Heart right ventricle (tissue), 16 donors: Measurements from ENCODE around the gene PDE7B. TPM values are rescaled to one million over a fixed set of nuclear protein-coding genes. Genes with fewer than 3 reads are reported as not detected.

Experiments
- ATAC-seq, 8 donors: fragments of 200-7000 bp; cut with Tn5 transposase; one replicate each; pipeline ENCODE4 v1.9.1; 2020; ENCODE audit warnings: mild to moderate bottlenecking in 8 of 8, moderate library complexity in 8 of 8, moderate number of reproducible peaks in 1 of 8
- DNase-seq, 2 donors: peaks; one replicate each; pipeline ENCODE4 v3.0.0-alpha.2; 2020
- H3K27ac ChIP-seq, 10 donors: fragments of 200-600 bp; sonication (generic) in 2 of 10; one replicate each; pipeline versions ENCODE4 v1.5.0 to v1.8.0; 2020 to 2022; ENCODE audit warnings: mild to moderate bottlenecking in 3 of 10
- H3K27me3 ChIP-seq, 7 donors: fragments of 200-600 bp; one replicate each; pipeline ENCODE4 v1.8.0; 2021 to 2022; ENCODE audit warnings: mild to moderate bottlenecking in 2 of 7
- H3K36me3 ChIP-seq, 9 donors: fragments of 200-600 bp; sonication (generic) in 1 of 9; one replicate each; pipeline versions ENCODE4 v1.5.0 to v1.8.0; 2020 to 2022; ENCODE audit warnings: mild to moderate bottlenecking in 2 of 9
- H3K4me1 ChIP-seq, 9 donors: fragments of 200-600 bp; sonication (generic) in 1 of 9; one replicate each; pipeline versions ENCODE4 v1.5.0 to v1.8.0; 2020 to 2022; ENCODE audit warnings: mild to moderate bottlenecking in 4 of 9
- H3K4me3 ChIP-seq, 10 donors: fragments of 200-600 bp; sonication (generic) in 2 of 10; one replicate each; pipeline versions ENCODE4 v1.5.0 to v1.8.0; 2020 to 2022; ENCODE audit warnings: mild to moderate bottlenecking in 7 of 10, moderate library complexity in 2 of 10
- H3K9me3 ChIP-seq, 11 donors: fragments of 200-600 bp in 10 of 11; sonication (generic) in 2 of 11; one replicate each; pipeline versions ENCODE4 v1.5.0 to v1.8.0; 2013 to 2022; ENCODE audit warnings: mild to moderate bottlenecking in 2 of 11, control low read depth in 1 of 11, moderate library complexity in 1 of 11
- WGBS, 2 donors: extraction: QIAGEN DNeasy Blood & Tissue Kit; methylation state at CpG; one replicate each; pipeline ENCODE4 v1.1.7; 2013; ENCODE audit warnings: inconsistent platforms in 1 of 2; 5-methylcytosine and 5-hydroxymethylcytosine counted together
- intact Hi-C, 10 donors: fragments of 100-400 bp; cut with DNase I; formaldehyde crosslinking; loops; one replicate each; pipeline versions ENCODE4 v1.11.1 to v1.14.2; 2022
- polyA plus RNA-seq, 2 donors: library from polyadenylated mRNA; stranded (reverse); fragments of 200-250 nt; gene quantifications; one replicate each; pipeline ENCODE4 v1.2.3, GENCODE V29; 2013
- total RNA-seq, 10 donors: library from RNA; stranded (reverse); fragmentation: NEBNext Ultra II Directional in 3 of 10; extraction: Animal tissue kit (Norgen Biotek cat#: 25700) in 3 of 10; gene quantifications; one replicate each; pipeline versions ENCODE4 v1.2.1 to v1.2.4, GENCODE V29; 2021 to 2023
- TF ChIP-seq, protein P1 (sequence below), 9 donors: fragments of 200-600 bp; sonication (generic) in 2 of 9; IDR thresholded peaks; one replicate each; pipeline versions ENCODE4 v1.5.0 to v1.8.0; 2021 to 2022; ENCODE audit warnings: antibody characterized with exemption in 9 of 9, mild to moderate bottlenecking in 5 of 9, moderate library complexity in 1 of 9
- donor health status: Arrhythmogenic right ventricular cardiomyopathy.
- donor health status: ischemic (EF 13 %, LVEDD 7.1; RV severe dilation, severe dysfunction).
- donor health status: healthy with polysubstance abuse.
- donor health status: DM: no; HTN: yes; CAD: no.
- donor health status: DM: no; HTN: no; CAD: no.
- donor health status: ischemic (EF 25% LVEDD 6.9; RV normal size, moderate dysfunction).
- donor health status: ischemic (EF 25% LVEDD 5.7; RV mildly dilated, moderate dysfunction).
- donor health status: healthy.
- donor health status: DM: yes; HTN: yes; CAD: no.
- donor health status: Ischemic cardiomyopathy.
- donor health status: ischemic (EF 35%, LVEDD 5.7; RV mildly dilated, moderate dysfunction).
- donor health status: nonischemic (EF 11% LVEDD 7.7; RV severe dilation, severe dysfunction).
- donor health status: DM: yes; HTN: yes; CAD: no.
- donor health status: PGD.
- donor health status: ischemic (EF 29% LVEDD 5.4; RV normal size, mild dysfunction).
- donor health status: nonischemic (EF 23%, LVEDD 6.1; RV moderate dilation, normal function).

Gene PDE7B
- total and polyA plus RNA-seq, 12 donors = 3.7 to 19.6 (median 10.8) TPM

DNA sequence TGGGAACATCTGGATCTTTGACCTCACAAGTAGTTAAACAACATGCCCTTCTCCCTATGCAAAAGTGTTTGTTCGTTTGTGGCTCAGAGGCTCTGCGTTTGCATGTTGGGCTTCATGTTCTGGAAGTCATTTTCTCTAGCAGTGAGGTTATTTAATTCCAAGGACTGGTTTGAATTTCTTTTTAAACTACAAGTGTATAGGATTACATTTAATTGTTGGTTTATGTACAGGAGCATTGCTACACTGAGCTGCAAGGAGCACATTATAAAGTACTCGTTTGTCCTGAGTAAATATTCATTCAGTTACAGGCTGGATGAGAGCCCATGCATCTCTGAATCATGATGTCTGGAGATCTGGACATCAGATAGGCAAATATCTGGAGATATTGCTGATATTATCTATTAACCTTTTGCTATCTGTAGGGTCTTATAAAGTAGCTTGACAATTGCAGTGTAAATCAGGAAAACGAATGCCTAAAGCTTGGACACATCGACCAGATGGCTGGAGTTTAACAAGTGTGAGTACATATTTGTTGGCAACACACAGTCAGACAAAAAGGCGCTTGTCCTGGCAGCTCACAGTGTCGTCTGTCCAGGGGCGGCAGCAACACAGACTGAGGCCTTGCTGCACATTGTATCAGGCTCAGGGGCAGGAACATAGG is 84.6 kb downstream of the PDE7B start:
- 70 to 72% methylated on average over 8 of the region's 8 CpGs for WGBS, 2 donors
- ATAC-seq (peak in 3 of 8 donors; percentile 43 to 56 (median 56)), DNase-seq (no peak)
- Histone ChIP-seq H3K9me3 (peaks cover 0 to 2% (median 0%) of the 10 kb centered on the region in 11 donors), H3K4me3 (no peak overlapping the region), H3K36me3 (no peaks in the 10 kb centered on the region), H3K27ac (peak overlapping the region in 4 of 10 donors; percentile 1 to 70 (median 37)), H3K4me1 (peaks cover 0 to 15% (median 3%) of the 10 kb centered on the region in 9 donors), H3K27me3 (no peaks in the 10 kb centered on the region)
- TF ChIP-seq, protein P1, sequence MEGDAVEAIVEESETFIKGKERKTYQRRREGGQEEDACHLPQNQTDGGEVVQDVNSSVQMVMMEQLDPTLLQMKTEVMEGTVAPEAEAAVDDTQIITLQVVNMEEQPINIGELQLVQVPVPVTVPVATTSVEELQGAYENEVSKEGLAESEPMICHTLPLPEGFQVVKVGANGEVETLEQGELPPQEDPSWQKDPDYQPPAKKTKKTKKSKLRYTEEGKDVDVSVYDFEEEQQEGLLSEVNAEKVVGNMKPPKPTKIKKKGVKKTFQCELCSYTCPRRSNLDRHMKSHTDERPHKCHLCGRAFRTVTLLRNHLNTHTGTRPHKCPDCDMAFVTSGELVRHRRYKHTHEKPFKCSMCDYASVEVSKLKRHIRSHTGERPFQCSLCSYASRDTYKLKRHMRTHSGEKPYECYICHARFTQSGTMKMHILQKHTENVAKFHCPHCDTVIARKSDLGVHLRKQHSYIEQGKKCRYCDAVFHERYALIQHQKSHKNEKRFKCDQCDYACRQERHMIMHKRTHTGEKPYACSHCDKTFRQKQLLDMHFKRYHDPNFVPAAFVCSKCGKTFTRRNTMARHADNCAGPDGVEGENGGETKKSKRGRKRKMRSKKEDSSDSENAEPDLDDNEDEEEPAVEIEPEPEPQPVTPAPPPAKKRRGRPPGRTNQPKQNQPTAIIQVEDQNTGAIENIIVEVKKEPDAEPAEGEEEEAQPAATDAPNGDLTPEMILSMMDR (IDR thresholded peaks at IDR 0.05) = no peak
- intact Hi-C loops = loop anchor here in 2 of 10 donors (10.0 kb wide), 1 partner anchor 401 kb away; no protein-coding TSS in a partner anchor

DNA sequence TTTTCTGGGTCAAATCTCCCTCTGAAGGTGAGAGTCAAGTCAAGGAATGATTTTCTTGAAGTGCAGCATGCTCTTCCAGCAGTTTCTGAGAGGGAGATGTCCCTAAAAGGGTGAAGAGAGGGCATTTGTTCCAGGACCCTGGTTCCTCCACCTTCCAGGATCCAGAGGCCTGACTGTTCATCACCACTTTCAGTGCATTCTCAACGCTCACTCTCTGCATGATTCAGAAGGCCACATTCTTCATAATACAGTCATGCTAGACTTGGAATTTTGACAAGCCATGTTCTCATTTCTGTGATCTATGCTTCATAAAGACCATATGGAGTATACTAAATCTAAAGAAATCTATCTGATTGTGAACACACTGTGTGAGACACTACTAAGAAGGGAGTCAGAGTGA is 85.1 kb downstream of the PDE7B start:
- intact Hi-C loops = loop anchor here in 2 of 10 donors (10.0 kb wide), 1 partner anchor 402 kb away; no protein-coding TSS in a partner anchor
- ATAC-seq (peak in 2 of 8 donors; percentile 13 to 64), DNase-seq (no peak)
- WGBS, 2 donors = 84 to 86% methylated on average over 1 of the region's 1 CpG
- Histone ChIP-seq H3K36me3 (no peaks in the 10 kb centered on the region), H3K4me3 (no peak overlapping the region), H3K9me3 (peaks cover 0 to 8% (median 0%) of the 10 kb centered on the region in 11 donors), H3K27me3 (no peaks in the 10 kb centered on the region), H3K27ac (peak overlapping the region in 4 of 10 donors; percentile 1 to 70 (median 37)), H3K4me1 (peaks cover 0 to 15% (median 3%) of the 10 kb centered on the region in 9 donors)
- TF ChIP-seq, protein P1 (IDR thresholded peaks at IDR 0.05) = no peak

- H3K4me1 ChIP-seq = peaks cover 0 to 15% (median 3%) of the 10 kb centered on the region in 9 donors
- peak overlapping the region in 2 of 10 donors; percentile 29 to 56 for H3K27ac ChIP-seq
- H3K27me3 ChIP-seq = no peaks in the 10 kb centered on the region
- H3K36me3 ChIP-seq = no peaks in the 10 kb centered on the region
- TF ChIP-seq, protein P1 (IDR thresholded peaks at IDR 0.05) = no peak
- DNase-seq (no peak), ATAC-seq (peak in 1 of 8 donors; percentile 14)
- H3K9me3 ChIP-seq = peaks cover 0 to 8% (median 0%) of the 10 kb centered on the region in 11 donors
- intact Hi-C loops = loop anchor here in 2 of 10 donors (10.0 kb wide), 1 partner anchor 402 kb away; no protein-coding TSS in a partner anchor
- WGBS, 2 donors = 91 to 96% methylated on average over 6 of the region's 6 CpGs
- H3K4me3 ChIP-seq = no peak overlapping the region
These were observed 85.6 kb downstream of the PDE7B start for GRCh38 chr6:135937106-135937505.

DNA sequence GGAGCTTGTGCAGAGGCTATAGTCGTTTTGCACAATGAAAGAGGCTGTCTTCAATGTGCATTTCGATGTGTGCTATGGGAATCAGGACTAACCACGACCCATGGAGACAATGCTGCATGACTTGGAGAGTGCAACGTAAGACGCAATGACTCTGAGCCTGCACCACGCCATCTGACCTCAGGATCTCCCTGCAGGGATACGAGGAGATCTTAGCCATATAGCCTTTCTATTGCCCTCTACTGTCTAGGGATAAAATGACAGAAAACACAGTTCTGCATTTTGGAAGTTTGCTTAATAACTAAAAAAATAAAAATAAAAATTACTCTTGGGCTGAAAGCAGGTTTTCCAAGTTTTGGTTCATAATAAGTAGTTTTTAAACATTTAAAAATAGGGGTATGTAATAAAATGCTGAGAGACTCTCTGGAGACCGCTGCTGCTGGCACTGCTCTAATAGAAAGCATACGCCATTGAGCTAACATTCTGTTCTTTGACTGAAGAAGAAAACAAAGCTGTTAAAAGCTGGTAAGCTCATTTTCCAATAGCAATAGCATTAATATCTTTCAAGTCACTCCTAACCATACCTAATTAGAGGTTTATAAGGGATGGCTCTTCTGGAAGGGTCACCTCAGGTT is 87.2 kb downstream of the PDE7B start:
- Histone ChIP-seq H3K9me3 (peaks cover 0 to 8% (median 0%) of the 10 kb centered on the region in 11 donors), H3K36me3 (no peaks in the 10 kb centered on the region), H3K27me3 (no peaks in the 10 kb centered on the region), H3K27ac (peak overlapping the region; percentile 16 to 79 (median 70)), H3K4me1 (peaks cover 0 to 15% (median 3%) of the 10 kb centered on the region in 9 donors), H3K4me3 (peak overlapping the region in 6 of 10 donors; percentile 5 to 27 (median 20))
- DNase-seq = peak; percentile 26 to 36
- 49 to 60% methylated on average over 9 of the region's 9 CpGs for WGBS, 2 donors
- TF ChIP-seq, protein P1 (IDR thresholded peaks at IDR 0.05) = peak in 8 of 9 donors; percentile 13 to 64 (median 48)
- intact Hi-C loops = loop anchor here in 2 of 10 donors (10.0 kb wide), 1 partner anchor 404 kb away; no protein-coding TSS in a partner anchor
- ATAC-seq = peak; percentile 62 to 84 (median 80)
